HG03521 (cell line): ENCODE data around the gene ZNF275.
A peak's percentile ranks its signal among the peaks of the same experiment; 100 is the strongest.
"Not testable (repeated sequence)": the region's sequence is repeated elsewhere in the genome, so short reads cannot be mapped to it uniquely, and the experiment has no call there.

Source experiments
- ATAC-seq: cut with Tn5 transposase; IDR thresholded peaks from one replicate; pipeline ENCODE4 v1.9.1; 2021; ENCODE audit warnings: mild to moderate bottlenecking, moderate library complexity; ENCODE audit not compliant: unreplicated experiment

ZNF275 gene

DNA sequence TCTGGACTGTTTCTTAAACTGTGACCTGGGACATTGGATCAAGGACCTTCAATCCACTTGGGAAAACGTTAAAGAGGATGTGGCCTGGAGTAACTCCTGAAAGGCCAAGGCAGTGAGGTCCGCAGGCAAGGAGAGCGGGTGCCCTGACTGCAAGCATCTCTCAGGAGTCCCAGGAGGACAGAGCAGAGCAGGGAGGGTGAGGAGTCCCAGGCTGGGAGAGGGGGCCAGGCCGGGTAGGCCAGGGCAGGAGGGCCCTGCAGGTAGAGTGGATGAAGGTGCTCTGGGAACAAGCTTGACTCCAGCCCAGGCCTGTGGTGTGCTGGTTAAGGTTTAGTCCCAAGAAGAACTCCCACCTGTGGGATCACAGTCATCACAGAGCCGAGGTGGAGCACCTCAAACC is 53.4 kb downstream of the ZNF275 start:
- ATAC-seq: no peak

DNA sequence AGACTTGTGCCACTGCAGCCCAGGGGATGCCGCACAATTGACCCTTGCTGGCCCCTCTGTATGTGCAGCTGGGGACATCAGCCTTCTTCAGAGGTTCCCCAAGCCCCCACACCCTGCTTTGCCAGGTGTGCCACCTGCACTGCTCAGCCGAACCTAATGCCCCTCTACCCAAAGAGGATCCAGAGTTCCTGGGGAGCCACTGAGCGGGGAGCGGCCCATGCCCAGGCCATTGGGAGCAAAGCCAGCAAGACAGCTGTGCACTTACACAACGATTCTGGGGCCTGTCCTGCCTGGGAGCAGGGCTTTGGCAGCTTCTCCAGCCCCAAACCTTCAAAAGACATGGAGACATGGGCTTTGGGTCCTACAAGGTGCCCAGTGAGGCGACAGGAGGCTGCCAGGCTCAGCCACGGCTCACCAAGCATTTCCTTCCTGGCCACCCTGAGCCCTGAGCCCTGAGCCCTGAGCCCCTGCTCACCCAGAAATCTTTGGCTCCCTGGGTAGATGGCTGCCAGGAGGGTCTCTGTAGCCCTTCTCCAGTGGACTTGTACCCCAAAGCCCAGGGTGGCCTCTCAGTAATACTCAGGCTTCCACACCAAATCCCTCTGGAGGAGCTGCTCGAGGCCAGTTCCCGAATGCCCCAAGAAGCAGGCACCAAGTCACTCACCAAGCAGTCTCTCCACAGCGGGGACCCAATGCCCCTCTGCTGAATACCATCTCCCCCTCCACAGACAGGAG is 54.2 kb downstream of the ZNF275 start:
- ATAC-seq: no peak

DNA sequence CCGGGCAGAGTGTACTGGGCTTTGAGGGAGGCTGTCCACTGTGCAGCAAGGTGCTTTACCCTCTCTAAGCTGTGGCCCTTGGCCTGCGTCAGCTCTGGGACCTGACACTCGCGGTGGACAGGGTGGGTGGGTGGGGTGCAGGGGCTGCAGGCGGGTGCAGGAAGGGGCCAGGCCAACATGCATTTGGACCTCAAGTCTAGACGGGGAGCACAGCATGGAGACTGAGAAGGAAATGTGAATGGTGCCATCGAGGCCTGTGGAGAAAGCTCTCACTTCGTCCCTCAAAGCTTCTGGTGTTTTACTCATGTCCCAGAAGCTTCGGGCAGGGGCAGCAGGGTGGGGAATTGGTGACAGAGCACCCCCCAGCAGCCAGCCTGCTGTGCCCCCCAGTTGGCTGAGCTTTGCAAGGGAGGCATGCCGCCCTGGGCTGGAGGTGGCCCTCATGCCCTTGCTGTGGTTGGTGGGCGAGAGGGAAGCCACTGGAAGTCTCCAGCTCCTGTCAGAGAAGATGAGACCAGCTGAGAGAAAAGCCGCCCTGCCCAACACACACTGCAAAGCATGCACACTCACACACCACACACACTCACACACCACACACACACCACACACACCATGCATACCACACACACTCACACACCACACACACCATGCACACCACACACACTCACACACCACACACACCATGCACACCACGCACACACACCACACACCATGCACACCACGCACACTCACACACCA is 54.9 kb downstream of the ZNF275 start:
- ATAC-seq: no peak

DNA sequence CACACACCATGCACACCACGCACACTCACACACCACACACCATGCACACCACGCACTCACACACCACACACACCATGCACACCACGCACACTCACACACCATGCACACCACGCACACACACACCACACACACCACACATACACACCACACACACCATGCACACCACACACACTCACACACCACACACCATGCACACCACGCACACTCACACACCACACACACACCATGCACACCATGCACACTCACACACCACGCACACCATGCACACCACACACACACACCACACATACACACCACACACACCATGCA is 55.5 kb downstream of the ZNF275 start:
- ATAC-seq: not testable (repeated sequence)

DNA sequence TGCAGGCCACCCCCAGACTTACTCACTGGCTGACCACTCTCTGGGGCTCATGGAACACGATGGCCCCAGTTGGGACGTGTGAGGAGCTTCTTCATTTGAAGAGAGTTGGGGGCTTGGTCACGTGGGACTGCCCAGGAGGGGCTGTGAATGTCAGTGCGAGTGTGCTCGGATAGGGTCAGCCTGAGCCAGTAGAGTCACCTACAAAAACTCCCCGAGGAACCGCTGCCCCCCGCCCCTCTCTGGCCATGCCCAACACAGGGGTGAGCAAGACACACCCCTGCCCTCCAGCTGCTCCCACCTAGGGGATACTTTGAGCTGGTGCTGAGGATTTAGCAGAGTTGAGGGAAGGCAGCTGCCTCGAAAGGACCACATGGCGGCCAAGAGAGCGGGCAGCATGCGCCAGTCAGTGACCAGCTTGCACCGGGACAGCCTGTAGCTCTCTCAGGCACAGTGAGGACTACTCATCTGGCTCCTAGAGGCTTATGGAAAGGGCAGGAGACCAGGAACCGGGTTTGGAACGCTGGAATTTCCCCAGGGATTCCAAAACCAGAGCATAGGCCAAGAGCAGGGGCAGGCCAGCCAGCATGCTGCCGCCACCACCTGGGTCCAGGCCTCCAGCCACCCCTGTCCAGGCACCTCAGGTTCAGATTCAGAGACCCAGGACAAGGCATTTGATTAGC is 58.8 kb downstream of the ZNF275 start:
- ATAC-seq: no peak

DNA sequence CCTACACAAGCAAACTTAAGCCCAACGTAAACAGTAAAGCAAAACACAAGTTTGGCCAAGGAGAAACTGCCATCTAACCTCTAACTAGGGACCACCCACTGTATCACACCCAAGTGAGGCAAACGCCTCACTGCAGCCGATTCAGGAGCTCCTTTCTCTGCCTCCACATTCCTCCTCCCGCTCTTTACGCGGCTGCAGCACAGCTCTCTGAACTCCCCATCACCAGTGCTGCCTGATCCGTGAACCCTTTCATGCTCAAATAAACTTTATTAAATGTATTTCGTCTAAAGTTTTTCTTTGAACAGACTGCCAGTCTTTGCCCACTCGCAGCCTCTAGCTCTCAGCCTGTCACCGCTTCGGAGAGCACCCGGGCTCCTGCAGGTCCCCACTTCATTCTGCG is 60.7 kb downstream of the ZNF275 start:
- no peak for ATAC-seq

DNA sequence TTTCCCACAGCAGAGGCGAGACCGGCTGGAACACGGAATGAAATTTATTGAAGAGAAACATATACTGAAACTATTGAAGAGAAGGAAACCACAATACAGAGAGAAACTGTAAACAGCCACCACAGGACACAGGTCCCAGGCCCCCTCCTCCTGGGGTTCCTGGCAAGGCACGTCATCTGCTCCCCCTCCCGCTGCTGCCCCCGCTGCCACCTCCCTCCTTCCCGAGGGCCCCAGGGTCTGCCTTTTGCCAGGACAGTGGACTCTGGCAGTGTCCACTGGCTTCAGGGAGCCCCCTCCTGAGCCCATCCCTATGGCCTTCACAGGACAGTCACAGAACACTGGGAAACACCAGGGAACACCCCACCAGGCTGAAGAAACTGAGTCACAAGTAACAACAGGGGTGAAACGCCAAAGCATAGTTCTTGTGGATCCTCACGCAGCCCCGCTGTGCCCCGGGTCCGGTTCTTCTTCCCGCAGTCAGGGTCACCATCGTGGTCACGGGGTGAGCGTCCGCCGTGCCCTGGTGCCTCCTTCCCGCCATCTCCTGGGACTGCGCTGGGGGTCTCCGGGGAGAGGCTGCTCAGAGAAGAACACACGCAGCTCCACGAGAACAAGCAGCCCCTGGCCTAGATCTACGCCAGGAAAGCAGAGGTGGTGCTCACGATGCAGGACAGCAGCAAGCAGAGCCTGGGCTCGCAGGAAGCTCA is 61.8 kb downstream of the ZNF275 start:
- ATAC-seq: no peak

DNA sequence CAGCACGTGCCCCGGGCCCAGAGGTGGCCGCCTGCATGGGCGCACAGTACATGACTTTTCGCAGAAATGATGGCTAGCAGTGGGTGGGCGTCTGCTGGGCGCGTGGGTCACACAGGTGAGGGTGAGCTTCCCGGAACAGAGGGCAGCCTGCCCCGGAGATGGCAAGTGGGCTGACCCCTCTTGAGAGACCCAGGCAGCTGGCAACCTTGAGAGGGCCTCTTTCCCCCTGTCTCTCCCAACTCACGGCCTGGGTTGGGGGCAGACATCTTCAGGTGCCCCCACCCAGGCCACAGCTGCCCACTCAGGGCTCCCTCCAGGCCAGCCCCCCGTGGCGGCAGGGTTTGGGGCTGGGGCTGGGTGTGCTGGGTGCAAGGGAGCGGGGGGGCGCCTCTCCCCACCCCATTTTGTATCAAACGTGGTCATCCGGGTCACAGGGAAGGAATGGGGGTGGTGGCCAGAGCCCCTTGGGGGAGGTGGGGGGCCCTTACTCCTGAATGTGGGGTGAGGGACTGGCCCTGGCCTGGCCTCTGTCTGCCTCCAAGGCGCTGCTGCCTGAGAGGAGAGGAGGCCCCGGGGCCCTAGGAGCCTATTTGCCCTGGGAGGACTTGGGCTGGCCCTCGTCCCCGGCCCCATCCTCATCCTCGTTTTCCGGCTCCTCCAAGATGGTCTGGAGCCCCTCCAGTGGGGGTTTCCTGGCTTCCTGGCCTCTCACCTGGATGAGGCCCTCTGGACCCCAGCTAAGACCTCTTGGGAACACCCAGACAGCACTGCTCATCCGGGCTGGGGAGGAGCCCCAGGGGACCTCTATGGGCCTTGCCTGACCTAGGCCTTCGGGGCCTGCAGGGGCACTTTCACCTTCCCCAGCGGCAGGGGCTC is 62.6 kb downstream of the ZNF275 start:
- ATAC-seq: no peak

DNA sequence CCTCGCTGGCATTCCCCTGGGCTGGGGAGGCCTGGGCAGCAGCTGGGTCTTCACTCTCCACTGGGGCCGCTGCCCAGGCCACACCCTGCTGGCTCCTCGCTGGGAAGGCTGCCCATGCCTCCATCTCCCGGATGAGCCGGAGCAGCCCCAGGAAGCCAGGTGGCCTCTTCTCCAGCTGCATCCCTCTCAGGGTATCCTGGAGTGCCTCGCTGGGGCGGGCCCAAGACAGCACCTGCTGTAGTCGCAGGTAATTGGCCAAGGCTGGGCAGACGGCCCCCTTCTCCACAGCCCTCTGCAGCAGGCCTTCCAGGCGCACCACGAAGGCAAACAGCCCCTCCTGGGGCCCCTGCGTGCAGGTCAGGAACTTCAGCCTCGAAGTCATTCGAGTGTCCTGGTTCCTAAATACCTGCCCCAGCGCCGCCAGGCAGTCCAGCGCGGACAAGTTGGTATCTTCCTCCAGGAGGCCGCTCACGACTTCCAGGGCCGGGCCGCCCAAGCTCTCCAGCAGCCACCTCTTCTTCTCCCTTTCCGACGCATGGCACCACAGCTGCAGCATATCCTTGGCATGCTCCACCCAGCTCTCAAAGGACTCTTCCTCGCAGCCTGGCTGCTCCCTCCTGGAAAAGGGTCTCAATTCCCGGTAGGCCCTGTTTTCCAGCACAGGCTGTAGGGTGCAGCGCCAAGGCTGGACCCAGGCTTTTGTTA is 63.5 kb downstream of the ZNF275 start:
- ATAC-seq: no peak

DNA sequence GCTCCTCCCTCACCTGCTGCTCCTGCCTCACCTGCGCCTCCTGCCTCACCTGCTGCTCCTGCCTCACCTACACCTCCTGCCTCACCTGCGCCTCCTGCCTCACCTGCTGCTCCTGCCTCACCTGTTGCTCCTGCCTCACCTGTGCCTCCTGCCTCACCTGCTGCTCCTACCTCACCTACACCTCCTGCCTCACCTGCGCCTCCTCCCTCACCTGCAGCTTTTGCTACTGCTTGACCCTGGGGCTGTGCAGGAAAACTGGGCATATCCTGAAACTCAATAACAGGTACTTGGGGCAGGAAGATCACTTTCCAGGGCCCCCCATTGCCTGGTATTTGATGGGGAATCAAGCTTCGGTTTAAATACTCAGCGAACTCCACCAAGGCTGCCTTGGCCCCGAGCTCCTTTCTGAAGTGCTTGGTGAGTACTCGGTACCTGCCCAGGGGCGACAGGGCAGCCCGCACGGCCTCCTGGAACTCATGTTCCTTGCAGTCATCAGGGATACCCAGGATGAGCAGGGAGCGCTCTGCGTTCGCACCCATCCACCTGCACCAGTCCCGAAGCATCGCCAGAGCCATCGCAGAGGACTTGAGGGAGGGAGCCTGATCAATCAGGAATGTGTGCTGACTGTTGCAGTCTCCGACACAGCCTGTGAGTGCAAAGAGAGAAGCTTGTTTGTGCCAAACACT is 64.5 kb downstream of the ZNF275 start:
- no peak for ATAC-seq

DNA sequence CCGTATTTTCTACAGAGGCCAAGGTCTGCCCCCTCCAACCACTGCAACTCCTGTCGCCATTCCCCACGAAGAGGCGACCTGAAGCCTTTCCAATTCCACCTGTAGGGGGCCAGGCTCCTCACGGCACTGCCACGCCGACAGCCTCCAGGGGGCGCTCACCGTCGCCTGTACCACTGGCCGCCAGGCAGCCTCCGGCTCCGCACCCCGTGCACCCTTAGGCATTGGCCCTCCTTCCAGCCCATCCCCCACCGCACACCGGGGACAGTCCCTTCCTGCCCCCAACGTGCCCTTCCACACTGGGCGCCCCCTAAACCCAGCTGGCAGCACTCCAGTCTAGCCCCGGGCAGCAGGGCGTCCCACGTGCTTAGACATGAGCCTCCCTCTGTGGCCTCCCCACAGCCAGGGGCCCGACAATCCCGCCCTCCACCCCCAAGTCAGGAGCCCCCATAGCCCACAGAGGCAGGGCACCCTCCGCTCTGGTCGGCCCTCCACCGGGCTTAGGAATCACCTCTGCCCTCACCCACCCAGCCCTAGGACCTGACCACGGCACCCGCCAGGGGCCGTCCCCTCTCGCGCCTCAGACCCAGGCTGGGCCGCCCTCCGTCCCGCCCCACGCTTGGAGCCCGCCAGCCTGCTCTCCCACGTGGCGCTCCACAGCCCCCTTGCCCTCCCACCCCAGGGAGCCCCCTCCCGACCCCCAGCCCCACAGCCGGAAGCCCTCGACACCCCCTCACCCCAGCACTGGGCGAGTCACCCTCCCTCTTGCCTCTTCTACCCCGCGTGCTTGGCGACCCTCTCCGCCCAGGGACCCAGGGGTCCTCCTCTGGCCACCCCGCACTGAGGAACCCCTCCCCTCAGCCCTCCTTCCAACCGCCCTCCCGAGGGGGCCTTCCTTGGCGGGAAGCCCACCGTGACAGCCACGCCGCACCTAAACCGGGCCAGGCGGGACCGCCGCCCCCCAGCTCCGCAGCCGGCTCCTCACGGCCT is 66.5 kb downstream of the ZNF275 start:
- peak; percentile 65 for ATAC-seq

DNA sequence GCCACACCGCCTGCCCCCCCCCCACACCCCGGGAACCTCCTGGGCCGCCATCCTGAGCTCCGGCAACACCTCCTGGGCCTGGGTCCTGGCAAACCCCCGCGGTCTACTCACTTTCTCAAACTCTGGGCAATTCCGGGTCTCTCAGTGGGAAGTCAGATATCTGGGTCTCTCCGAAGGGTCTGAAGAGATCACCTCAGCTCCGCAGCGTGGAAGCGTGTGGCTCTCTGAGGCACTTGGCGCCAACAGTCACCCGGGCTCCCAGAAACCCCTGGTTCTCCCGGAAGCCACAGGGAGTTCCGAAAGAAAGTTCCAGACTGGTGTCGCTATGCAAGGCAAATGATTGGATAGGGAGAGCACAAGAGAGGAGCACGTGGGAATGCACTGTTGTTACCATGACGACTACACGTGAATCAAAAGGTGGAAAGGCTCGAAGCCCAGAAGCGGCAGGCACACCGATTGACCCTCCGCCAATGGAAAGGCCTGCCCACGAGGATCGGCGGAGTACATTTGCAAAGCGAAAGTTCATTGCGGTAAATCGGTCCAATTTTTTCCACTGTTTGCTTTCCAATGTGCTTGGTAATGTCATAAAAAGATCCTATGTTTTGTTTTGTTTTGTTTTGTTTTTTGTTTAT is 67.3 kb downstream of the ZNF275 start, which contains the start of gene PNMA6E:
PNMA6E (minus strand) TSS at position 218 of the 632 bp plus-strand sequence. CDS start 2,501 bp downstream, outside the sequence.
- ATAC-seq: no peak
